Measurements from ENCODE around the gene OSCP1. TPM values are rescaled to one million over a fixed set of nuclear protein-coding genes. Genes with fewer than 3 reads are reported as not detected.

OSCP1 gene
- total and polyA plus RNA-seq, 2 donors (not counting 1 experiment from before 2014, with no cell fraction given): 0.16 to 0.94 TPM

DNA sequence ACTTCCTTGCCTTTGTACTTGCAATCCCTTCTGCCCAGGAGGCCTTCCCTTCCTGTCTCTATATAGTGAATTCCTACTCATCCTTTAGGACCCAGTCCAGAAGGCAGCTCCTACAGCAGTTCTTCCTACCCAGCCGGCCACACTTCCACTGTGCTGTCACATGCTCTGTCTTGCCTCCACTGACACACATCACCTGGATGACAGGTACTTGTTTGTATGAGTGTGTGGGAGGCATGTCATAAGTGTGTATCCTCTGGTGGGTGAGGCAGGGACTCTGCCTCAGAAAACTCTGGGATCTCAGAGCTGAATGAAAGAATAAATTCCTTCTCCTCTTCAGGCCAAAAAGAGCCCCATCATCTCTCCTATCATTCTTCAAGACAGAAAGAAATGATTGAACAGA lies 5.1 kb upstream of the OSCP1 start:
- H3K4me1 Mint-ChIP-seq: peaks cover 19% of the 10 kb centered on the region
- Histone ChIP-seq H3K9ac (ENCODE audit: low read length) (no peak overlapping the region), H3K4me3 (ENCODE audit: control extremely low read depth in 1 of 5, extremely low read depth in 1 of 5, insufficient read depth in 1 of 5, low read depth in 2 of 5, low read length in 4 of 5) (no peak overlapping the region), H3K79me2 (ENCODE audit: control insufficient read depth, insufficient read depth, low read length) (no peaks in the 10 kb centered on the region), H3K27me3 (replicated peaks in 1 of 4; ENCODE audit: control extremely low read depth in 1 of 4, control insufficient read depth in 3 of 4, insufficient read depth in 4 of 4, low read length in 3 of 4) (no peaks in the 10 kb centered on the region), H2AFZ (ENCODE audit: insufficient read depth, low read depth, low read length, poor library complexity, severe bottlenecking) (no peak overlapping the region), H3K9me3 (ENCODE audit: control extremely low read depth in 1 of 3, control insufficient read depth in 2 of 3, insufficient read depth in 1 of 3, low read length in 2 of 3) (no peaks in the 10 kb centered on the region), H3K27ac (ENCODE audit: low read length in 2 of 2) (no peak overlapping the region), H3K4me2 (replicated peaks; ENCODE audit: low read depth, low read length, poor library complexity, severe bottlenecking) (no peak overlapping the region), H4K20me1 (ENCODE audit: control insufficient read depth, insufficient read depth, low read length, poor library complexity, severe bottlenecking) (no peaks in the 10 kb centered on the region), H3K36me3 (replicated peaks in 1 of 2; ENCODE audit: control extremely low read depth in 1 of 2, control insufficient read depth in 1 of 2, extremely low read depth in 1 of 2, insufficient read depth in 2 of 2, low read length in 1 of 2) (peaks cover 8 to 27% of the 10 kb centered on the region in 2 experiments), H3K4me1 (ENCODE audit: control insufficient read depth in 2 of 2, insufficient read depth in 2 of 2, low read length in 2 of 2) (peaks cover 6 to 15% of the 10 kb centered on the region in 2 donors)
- no CpG with 5 or more reads among the region's 1 CpG for WGBS (ENCODE audit: insufficient coverage)
- TF ChIP-seq EZH2 (IDR thresholded peaks at IDR 0.05; ENCODE audit: borderline replicate concordance, insufficient read depth, low read depth, low read length, poor library complexity, severe bottlenecking): no peak
- TF ChIP-seq, protein P1, sequence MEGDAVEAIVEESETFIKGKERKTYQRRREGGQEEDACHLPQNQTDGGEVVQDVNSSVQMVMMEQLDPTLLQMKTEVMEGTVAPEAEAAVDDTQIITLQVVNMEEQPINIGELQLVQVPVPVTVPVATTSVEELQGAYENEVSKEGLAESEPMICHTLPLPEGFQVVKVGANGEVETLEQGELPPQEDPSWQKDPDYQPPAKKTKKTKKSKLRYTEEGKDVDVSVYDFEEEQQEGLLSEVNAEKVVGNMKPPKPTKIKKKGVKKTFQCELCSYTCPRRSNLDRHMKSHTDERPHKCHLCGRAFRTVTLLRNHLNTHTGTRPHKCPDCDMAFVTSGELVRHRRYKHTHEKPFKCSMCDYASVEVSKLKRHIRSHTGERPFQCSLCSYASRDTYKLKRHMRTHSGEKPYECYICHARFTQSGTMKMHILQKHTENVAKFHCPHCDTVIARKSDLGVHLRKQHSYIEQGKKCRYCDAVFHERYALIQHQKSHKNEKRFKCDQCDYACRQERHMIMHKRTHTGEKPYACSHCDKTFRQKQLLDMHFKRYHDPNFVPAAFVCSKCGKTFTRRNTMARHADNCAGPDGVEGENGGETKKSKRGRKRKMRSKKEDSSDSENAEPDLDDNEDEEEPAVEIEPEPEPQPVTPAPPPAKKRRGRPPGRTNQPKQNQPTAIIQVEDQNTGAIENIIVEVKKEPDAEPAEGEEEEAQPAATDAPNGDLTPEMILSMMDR (IDR thresholded peaks at IDR 0.05): no peak
- no peak overlapping the region for H3K27ac Mint-ChIP-seq
- CTCF ChIA-PET: interaction anchor here (0.5 kb wide), 1 partner anchor 121 kb away, joined by 3 read pairs; no protein-coding TSS in a partner anchor
- ATAC-seq (ENCODE audit: low read depth) (no peak), DNase-seq (no peak)
- H3K27me3 Mint-ChIP-seq: no peaks in the 10 kb centered on the region
- POLR2A ChIA-PET: no interaction called here
- intact Hi-C loops (cut with micrococcal nuclease): no loop called here
- no peak overlapping the region for H3K4me3 Mint-ChIP-seq
- no peaks in the 10 kb centered on the region for H3K9me3 Mint-ChIP-seq (ENCODE audit: insufficient read depth)

DNA sequence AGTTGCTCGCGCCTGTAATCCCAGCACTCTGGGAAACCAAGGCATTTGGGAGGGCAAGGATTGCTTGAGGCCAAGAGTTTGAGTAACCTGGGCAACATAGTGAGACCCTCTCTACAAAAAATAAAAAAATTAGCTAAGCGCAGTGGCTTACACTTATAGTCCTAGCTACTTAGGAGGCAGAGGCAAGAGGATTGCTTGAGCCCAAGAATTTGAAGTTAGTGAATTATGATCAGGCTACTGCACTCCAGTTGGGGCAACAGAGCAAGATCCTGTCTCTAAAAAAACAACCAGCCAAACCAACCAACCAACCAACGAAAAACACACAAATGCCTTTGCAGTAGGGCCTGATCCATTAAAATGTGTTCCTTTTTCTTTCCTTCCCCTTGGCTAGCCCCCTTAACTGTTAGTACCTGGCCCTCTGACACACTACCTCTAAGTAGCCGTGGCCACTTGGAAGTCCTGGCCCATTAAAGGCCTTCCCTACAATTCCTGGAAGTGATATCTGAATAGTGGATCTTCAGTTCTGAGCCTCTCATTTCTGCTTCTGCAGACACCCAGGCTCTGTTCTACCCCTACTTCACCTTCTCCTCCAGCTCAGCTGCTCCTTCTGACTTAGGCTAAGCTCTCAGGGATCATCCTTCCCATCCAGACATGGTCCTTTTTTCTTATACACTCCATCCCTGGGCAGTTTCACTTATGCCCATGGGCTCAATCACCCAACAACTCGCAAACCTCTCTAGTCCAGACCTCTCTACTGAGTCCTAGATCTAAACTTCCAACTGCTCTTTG lies 3.5 kb upstream of the OSCP1 start:
- POLR2A ChIA-PET: no interaction called here
- no peaks in the 10 kb centered on the region for H3K27me3 ChIP-seq (replicated peaks in 1 of 4; ENCODE audit: control extremely low read depth in 1 of 4, control insufficient read depth in 3 of 4, insufficient read depth in 4 of 4, low read length in 3 of 4)

More for the DNA sequence above, 3.5 kb upstream of the OSCP1 start:
- Histone ChIP-seq H3K9ac (ENCODE audit: low read length) (no peak overlapping the region), H3K4me2 (replicated peaks; ENCODE audit: low read depth, low read length, poor library complexity, severe bottlenecking) (no peak overlapping the region), H3K27ac (ENCODE audit: low read length in 2 of 2) (no peak overlapping the region), H4K20me1 (ENCODE audit: control insufficient read depth, insufficient read depth, low read length, poor library complexity, severe bottlenecking) (no peaks in the 10 kb centered on the region), H3K79me2 (ENCODE audit: control insufficient read depth, insufficient read depth, low read length) (no peaks in the 10 kb centered on the region), H3K9me3 (ENCODE audit: control extremely low read depth in 1 of 3, control insufficient read depth in 2 of 3, insufficient read depth in 1 of 3, low read length in 2 of 3) (no peaks in the 10 kb centered on the region), H3K4me3 (ENCODE audit: control extremely low read depth in 1 of 5, extremely low read depth in 1 of 5, insufficient read depth in 1 of 5, low read depth in 2 of 5, low read length in 4 of 5) (no peak overlapping the region), H3K36me3 (replicated peaks in 1 of 2; ENCODE audit: control extremely low read depth in 1 of 2, control insufficient read depth in 1 of 2, extremely low read depth in 1 of 2, insufficient read depth in 2 of 2, low read length in 1 of 2) (peaks cover 3 to 21% of the 10 kb centered on the region in 2 experiments), H2AFZ (ENCODE audit: insufficient read depth, low read depth, low read length, poor library complexity, severe bottlenecking) (no peak overlapping the region), H3K4me1 (ENCODE audit: control insufficient read depth in 2 of 2, insufficient read depth in 2 of 2, low read length in 2 of 2) (peaks cover 6 to 21% of the 10 kb centered on the region in 2 donors)
- peaks cover 27% of the 10 kb centered on the region for H3K4me1 Mint-ChIP-seq
- intact Hi-C loops (cut with micrococcal nuclease): no loop called here
- no peak for TF ChIP-seq EZH2 (IDR thresholded peaks at IDR 0.05; ENCODE audit: borderline replicate concordance, insufficient read depth, low read depth, low read length, poor library complexity, severe bottlenecking)
- TF ChIP-seq, protein P1 (IDR thresholded peaks at IDR 0.05): no peak
- CTCF ChIA-PET: no interaction called here
- DNase-seq (no peak), ATAC-seq (ENCODE audit: low read depth) (no peak)
- H3K9me3 Mint-ChIP-seq (ENCODE audit: insufficient read depth): no peaks in the 10 kb centered on the region
- no peak overlapping the region for H3K4me3 Mint-ChIP-seq
- H3K27me3 Mint-ChIP-seq: no peaks in the 10 kb centered on the region
- no peak overlapping the region for H3K27ac Mint-ChIP-seq
- 98% methylated on average over 5 of the region's 6 CpGs for WGBS (ENCODE audit: insufficient coverage)
